ENCODE data around the gene SLC43A1. TPM values are rescaled to one million over a fixed set of nuclear protein-coding genes. Genes with fewer than 3 reads are reported as not detected.

The SLC43A1 gene
- total RNA-seq, 6 donors from 2014 or later, result 7.1 to 72.3 (median 13.9) TPM

GRCh38 chr11:57479021-57479663 is 36.4 kb downstream of the SLC43A1 start:
- ATAC-seq (ENCODE audit: low FRiP score in 2 of 2), result no peak
- peaks cover 0 to 18% (median 12%) of the 10 kb centered on the region in 4 donors for H3K27me3 ChIP-seq
- TF ChIP-seq EP300 (IDR thresholded peaks at IDR 0.05) (no peak), POLR2A (IDR thresholded peaks at IDR 0.05) (no peak), POLR2AphosphoS5 (IDR thresholded peaks at IDR 0.05) (no peak), CTCF (IDR thresholded peaks at IDR 0.05) (no peak)
- WGBS, 2 donors, result 58 to 66% methylated on average over 10 to 11 of the region's 11 CpGs
- DNase-seq, result no peak
- H3K36me3 ChIP-seq, result peaks cover 0 to 4% (median 0%) of the 10 kb centered on the region in 4 donors
- no peaks in the 10 kb centered on the region for H3K9me3 ChIP-seq
- no peak overlapping the region for H3K4me3 ChIP-seq
- H3K4me1 ChIP-seq, result peaks cover 34 to 39% (median 35%) of the 10 kb centered on the region in 4 donors
- H3K27ac ChIP-seq, result no peak overlapping the region

GRCh38 chr11:57477507-57478189 is 37.9 kb downstream of the SLC43A1 start:
- DNase-seq, result peak in 1 of 2 donors; percentile 58
- ATAC-seq (ENCODE audit: low FRiP score in 2 of 2), result peak; percentile 7 to 34
- WGBS, 2 donors, result 59 to 63% methylated on average over 11 of the region's 11 CpGs
- no peak overlapping the region for H3K4me3 ChIP-seq
- H3K4me1 ChIP-seq, result peaks cover 23 to 36% (median 25%) of the 10 kb centered on the region in 4 donors
- TF ChIP-seq POLR2AphosphoS5 (IDR thresholded peaks at IDR 0.05) (no peak), CTCF (IDR thresholded peaks at IDR 0.05) (no peak), POLR2A (IDR thresholded peaks at IDR 0.05) (no peak), EP300 (IDR thresholded peaks at IDR 0.05) (no peak)
- H3K9me3 ChIP-seq, result no peaks in the 10 kb centered on the region
- H3K27ac ChIP-seq, result peak overlapping the region in 1 of 4 donors; percentile 40
- no peaks in the 10 kb centered on the region for H3K36me3 ChIP-seq
- H3K27me3 ChIP-seq, result peaks cover 0 to 15% (median 6%) of the 10 kb centered on the region in 4 donors

DNA sequence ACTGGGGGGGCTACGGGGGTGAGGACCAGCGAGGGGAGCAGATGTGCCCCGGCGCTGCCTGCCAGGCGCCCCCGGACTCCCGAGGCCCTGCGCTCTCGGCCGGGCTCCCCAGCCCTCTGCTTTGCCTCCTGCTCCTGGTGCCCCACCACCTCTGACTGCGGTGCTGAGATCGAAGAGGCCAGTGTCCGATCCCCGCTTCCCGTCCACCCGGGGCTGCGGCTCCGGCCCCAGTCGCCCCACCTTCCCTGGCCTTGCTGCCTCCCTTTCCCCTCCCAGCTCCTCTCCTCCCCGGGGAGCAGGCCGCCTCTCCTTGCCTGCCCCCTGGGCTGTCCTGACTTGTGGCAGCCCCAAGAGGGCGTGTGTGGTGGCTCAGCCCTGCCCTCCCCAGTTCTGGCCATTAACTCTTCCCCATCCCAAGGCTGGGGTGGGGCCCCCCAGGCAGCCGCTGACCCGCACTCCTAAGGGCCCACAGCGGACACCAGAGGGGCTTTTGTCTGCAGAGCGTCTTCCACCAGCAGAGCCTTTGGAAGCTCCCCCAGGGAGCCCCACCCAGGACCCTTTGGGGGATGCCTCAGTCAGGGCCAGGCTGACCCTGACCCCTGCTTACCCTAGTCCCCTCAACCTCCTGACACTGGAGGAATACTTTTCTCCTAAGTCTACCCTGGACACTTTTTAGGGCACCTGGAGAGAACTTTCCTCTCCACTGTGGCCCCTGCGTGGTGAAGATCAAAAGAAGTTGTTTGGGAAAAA is 38.6 kb downstream of the SLC43A1 start:
- Histone ChIP-seq H3K4me1 (peaks cover 17 to 30% (median 19%) of the 10 kb centered on the region in 4 donors), H3K27me3 (peaks cover 0 to 9% (median 0%) of the 10 kb centered on the region in 4 donors), H3K9me3 (no peaks in the 10 kb centered on the region), H3K36me3 (no peaks in the 10 kb centered on the region), H3K4me3 (peak overlapping the region; percentile 31 to 57 (median 48)), H3K27ac (peak overlapping the region in 3 of 4 donors; percentile 0 to 67 (median 7))
- TF ChIP-seq POLR2AphosphoS5 (IDR thresholded peaks at IDR 0.05), result no peak
- TF ChIP-seq POLR2A (IDR thresholded peaks at IDR 0.05), result peak in 1 of 4 donors; percentile 32
- TF ChIP-seq CTCF (IDR thresholded peaks at IDR 0.05), result peak; percentile 39 to 54 (median 46)
- TF ChIP-seq EP300 (IDR thresholded peaks at IDR 0.05), result no peak
- peak; percentile 66 to 76 for ATAC-seq (ENCODE audit: low FRiP score in 2 of 2)
- DNase-seq, result peak in 1 of 2 donors; percentile 68
- WGBS, 2 donors, result 9 to 19% methylated on average over 15 to 21 of the region's 27 CpGs

GRCh38 chr11:57476047-57476756 is 39.3 kb downstream of the SLC43A1 start:
- peak in 1 of 2 donors; percentile 93 for DNase-seq
- Histone ChIP-seq H3K27ac (peak overlapping the region in 3 of 4 donors; percentile 0 to 67 (median 7)), H3K9me3 (no peaks in the 10 kb centered on the region), H3K4me3 (peak overlapping the region; percentile 31 to 57 (median 48)), H3K4me1 (peaks cover 17 to 30% (median 19%) of the 10 kb centered on the region in 4 donors), H3K36me3 (no peaks in the 10 kb centered on the region), H3K27me3 (peaks cover 0 to 9% (median 0%) of the 10 kb centered on the region in 4 donors)
- WGBS, 2 donors, result 6 to 13% methylated on average over 12 to 14 of the region's 80 CpGs
- ATAC-seq (ENCODE audit: low FRiP score in 2 of 2), result peak; percentile 39 to 71
- TF ChIP-seq EP300 (IDR thresholded peaks at IDR 0.05) (no peak), POLR2A (IDR thresholded peaks at IDR 0.05) (no peak), CTCF (IDR thresholded peaks at IDR 0.05) (peak in 1 of 6 experiments; percentile 8), POLR2AphosphoS5 (IDR thresholded peaks at IDR 0.05) (no peak)
